ENCODE data around the gene FAS. TPM values are rescaled to one million over a fixed set of nuclear protein-coding genes. Genes with fewer than 3 reads are reported as not detected.
"Not testable (repeated sequence)": the region's sequence is repeated elsewhere in the genome, so short reads cannot be mapped to it uniquely, and the experiment has no call there.

Gene FAS
- total RNA-seq, 2 experiments from 2014 or later, result 48.6 to 49.0 TPM

DNA sequence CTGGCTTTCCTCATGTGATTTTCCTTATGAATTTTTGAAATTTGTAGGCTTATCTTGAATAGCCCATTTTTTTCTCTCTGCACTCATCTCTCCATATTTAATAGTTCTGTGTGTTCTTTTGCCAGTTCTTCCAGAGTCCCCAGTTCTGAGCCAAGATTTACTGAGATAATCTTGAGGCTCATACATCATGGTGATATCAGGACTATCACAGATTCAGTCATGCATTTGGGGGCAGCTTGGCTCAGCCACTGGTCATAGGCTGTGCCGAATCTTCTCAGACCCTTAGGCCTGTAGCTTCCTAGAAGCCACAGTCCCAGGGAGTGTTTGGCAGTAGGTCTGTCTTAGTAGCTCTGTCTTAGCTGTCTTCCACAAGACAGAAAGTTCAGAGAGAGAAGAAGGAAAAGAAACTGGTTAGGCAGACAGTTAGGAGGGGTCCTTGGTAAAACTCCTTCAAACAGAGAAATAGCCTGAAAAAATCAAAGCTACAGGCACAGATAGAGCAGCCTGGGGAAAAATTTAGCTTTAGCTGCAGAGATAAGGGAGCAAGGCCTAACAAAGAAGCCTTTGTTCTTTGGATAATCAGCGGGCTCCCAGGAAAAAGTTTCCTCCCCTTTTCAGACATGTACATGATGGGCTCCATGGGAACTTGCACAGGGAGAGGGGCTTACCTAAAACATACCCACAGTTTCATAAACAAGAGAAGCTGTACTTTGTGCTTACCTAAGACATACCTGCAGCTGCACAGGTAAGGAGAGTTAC is 29.1 kb downstream of the FAS start:
- POLR2A ChIA-PET, result interaction anchor here (0.9 to 1.2 kb wide), 4 partner anchors 10 to 83 kb away, joined by 3 to 4 read pairs (median 3); no protein-coding TSS in a partner anchor
- Mint-ChIP-seq H3K36me3 (ENCODE audit: low read depth) (peaks cover 47% of the 10 kb centered on the region), H3K4me1 (ENCODE audit: low read depth) (peaks cover 9% of the 10 kb centered on the region), H3K9me3 (peaks cover 4% of the 10 kb centered on the region), H3K27ac (no peak overlapping the region), H3K27me3 (no peaks in the 10 kb centered on the region), H3K4me3 (no peak overlapping the region)
- ATAC-seq, result no peak
- TF ChIP-seq, protein P1, sequence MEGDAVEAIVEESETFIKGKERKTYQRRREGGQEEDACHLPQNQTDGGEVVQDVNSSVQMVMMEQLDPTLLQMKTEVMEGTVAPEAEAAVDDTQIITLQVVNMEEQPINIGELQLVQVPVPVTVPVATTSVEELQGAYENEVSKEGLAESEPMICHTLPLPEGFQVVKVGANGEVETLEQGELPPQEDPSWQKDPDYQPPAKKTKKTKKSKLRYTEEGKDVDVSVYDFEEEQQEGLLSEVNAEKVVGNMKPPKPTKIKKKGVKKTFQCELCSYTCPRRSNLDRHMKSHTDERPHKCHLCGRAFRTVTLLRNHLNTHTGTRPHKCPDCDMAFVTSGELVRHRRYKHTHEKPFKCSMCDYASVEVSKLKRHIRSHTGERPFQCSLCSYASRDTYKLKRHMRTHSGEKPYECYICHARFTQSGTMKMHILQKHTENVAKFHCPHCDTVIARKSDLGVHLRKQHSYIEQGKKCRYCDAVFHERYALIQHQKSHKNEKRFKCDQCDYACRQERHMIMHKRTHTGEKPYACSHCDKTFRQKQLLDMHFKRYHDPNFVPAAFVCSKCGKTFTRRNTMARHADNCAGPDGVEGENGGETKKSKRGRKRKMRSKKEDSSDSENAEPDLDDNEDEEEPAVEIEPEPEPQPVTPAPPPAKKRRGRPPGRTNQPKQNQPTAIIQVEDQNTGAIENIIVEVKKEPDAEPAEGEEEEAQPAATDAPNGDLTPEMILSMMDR (IDR thresholded peaks at IDR 0.05), result no peak
- CTCF ChIA-PET, result interaction anchor here (0.7 to 4.8 kb wide), 9 partner anchors 10 to 198 kb away, joined by 3 to 29 read pairs (median 6); no protein-coding TSS in a partner anchor
- intact Hi-C loops (cut with micrococcal nuclease), result no loop called here
- DNase-seq, result no peak

DNA sequence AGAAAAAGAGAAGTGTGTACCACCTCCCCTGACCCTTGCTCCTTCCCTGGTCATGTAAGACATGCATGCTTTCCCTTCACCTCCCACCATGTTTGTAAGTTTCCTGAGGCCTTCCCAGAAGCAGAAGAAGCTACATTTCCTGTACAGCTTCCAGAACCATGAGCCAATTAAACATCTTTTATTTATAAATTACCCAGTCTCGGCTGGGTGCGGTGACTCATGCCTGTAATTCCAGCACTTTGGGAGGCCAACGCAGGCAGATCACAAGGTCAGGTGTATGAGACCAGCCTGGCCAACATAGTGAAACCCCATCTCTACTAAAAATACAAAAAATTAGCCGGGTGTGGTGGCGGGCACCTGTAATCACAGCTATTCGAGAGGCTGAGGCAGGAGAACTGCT is 30.9 kb downstream of the FAS start:
- DNase-seq; H3K4me1 Mint-ChIP-seq (ENCODE audit: low read depth); ATAC-seq; H3K27me3 Mint-ChIP-seq; H3K4me3 Mint-ChIP-seq; intact Hi-C loops (cut with micrococcal nuclease); H3K27ac Mint-ChIP-seq; H3K9me3 Mint-ChIP-seq: not testable (repeated sequence)
- peaks cover 40% of the 10 kb centered on the region for H3K36me3 Mint-ChIP-seq (ENCODE audit: low read depth)
- ChIA-PET POLR2A (interaction anchor here (0.7 kb wide), 1 partner anchor 87 kb away, joined by 3 read pairs; no protein-coding TSS in a partner anchor), CTCF (interaction anchor here (1.7 to 4.8 kb wide), 4 partner anchors 9 to 196 kb away, joined by 6 to 29 read pairs (median 16); no protein-coding TSS in a partner anchor)

DNA sequence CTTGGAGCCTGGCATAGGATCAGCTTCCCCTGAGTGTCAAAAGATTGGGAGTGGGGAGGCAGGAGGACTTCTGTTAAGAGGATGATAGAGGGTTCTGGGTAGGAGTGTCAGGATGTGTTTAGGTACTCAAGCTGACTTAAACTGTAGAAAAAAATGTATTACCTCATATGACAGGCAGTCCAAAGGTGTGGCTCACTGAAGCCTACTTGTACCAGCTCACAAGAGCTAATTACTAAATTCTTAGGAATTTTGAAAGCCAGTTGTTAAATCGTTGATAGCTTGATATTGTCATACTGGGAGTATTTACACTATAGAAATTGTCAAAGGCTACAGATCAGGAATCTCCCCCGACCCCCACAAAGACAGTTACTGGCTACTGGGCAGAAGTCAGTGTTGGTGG is 32.1 kb downstream of the FAS start:
- Mint-ChIP-seq H3K36me3 (ENCODE audit: low read depth) (peaks cover 33% of the 10 kb centered on the region), H3K27me3 (no peaks in the 10 kb centered on the region), H3K4me3 (no peak overlapping the region), H3K4me1 (ENCODE audit: low read depth) (no peaks in the 10 kb centered on the region), H3K27ac (no peak overlapping the region), H3K9me3 (peaks cover 4% of the 10 kb centered on the region)
- TF ChIP-seq, protein P1 (IDR thresholded peaks at IDR 0.05), result no peak
- intact Hi-C loops (cut with micrococcal nuclease), result no loop called here
- no peak for ATAC-seq
- DNase-seq, result no peak
- CTCF ChIA-PET, result interaction anchor here (1.4 to 4.8 kb wide), 6 partner anchors 88 to 195 kb away, joined by 3 to 27 read pairs (median 6); no protein-coding TSS in a partner anchor
- POLR2A ChIA-PET, result interaction anchor here (0.8 kb wide), 1 partner anchor 13 kb away, joined by 3 read pairs; no protein-coding TSS in a partner anchor

DNA sequence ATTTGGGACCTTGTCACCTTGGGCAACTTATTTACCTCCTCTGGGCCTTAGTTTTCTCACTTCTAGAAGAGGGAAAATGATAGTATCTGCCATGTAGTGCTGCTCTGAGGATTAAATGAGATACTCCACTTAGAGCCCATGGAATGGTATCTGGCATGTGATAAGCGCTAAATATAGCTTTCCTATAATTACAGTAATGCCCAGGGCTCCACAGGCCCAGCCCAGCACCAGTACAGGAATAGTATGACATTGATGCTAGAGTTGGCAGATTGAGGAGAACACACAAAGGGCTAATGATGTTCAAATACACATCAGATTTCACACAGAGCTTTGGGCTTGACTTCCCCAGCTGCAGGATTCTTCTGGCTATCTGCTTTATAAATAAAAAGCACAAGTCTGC is 34.9 kb downstream of the FAS start:
- ATAC-seq, result no peak
- intact Hi-C loops (cut with micrococcal nuclease), result no loop called here

DNA sequence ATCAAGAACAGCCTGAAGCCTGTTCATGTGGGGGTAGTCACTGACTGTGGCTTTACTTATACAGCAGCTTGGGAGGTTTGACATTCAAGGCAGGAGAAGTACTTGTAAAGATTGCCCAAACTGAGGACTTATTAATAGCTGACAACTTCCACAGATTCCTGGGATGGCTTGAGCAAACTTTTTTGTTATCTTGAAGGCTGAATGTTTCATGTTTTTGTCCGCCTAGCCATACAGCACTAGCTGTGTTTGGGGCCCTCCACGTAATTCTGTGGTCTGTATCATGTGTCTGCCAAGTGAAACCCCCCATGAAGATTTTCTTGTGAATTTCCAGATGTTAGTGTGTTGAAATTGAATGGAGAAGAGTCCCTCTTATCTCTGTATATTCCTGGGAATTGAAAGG is 38.6 kb downstream of the FAS start:
- Mint-ChIP-seq H3K27ac (no peak overlapping the region), H3K4me1 (ENCODE audit: low read depth) (peaks cover 39% of the 10 kb centered on the region), H3K36me3 (ENCODE audit: low read depth) (peaks cover 3% of the 10 kb centered on the region), H3K4me3 (no peak overlapping the region), H3K27me3 (no peaks in the 10 kb centered on the region), H3K9me3 (no peaks in the 10 kb centered on the region)
- ChIA-PET POLR2A (interaction anchor here (0.6 to 0.8 kb wide), 2 partner anchors 9 to 180 kb away, joined by 3 read pairs; no protein-coding TSS in a partner anchor), CTCF (interaction anchor here (0.7 to 4.6 kb wide), 79 partner anchors 9 to 384 kb away, joined by 3 to 117 read pairs (median 6); partner anchors contain the start of genes ACTA2, CH25H and FAS)
- intact Hi-C loops (cut with micrococcal nuclease), result loop anchor here (1.0 kb wide), 1 partner anchor 184 kb away; no protein-coding TSS in a partner anchor
- DNase-seq (no peak), ATAC-seq (no peak)
- TF ChIP-seq, protein P1 (IDR thresholded peaks at IDR 0.05), result no peak

More for the DNA sequence above, 34.9 kb downstream of the FAS start:
- POLR2A ChIA-PET, result interaction anchor here (0.8 to 1.2 kb wide), 2 partner anchors 30 to 68 kb away, joined by 3 read pairs; no protein-coding TSS in a partner anchor
- Mint-ChIP-seq H3K36me3 (ENCODE audit: low read depth) (peaks cover 15% of the 10 kb centered on the region), H3K27ac (no peak overlapping the region), H3K27me3 (no peaks in the 10 kb centered on the region), H3K9me3 (peaks cover 2% of the 10 kb centered on the region), H3K4me3 (no peak overlapping the region), H3K4me1 (ENCODE audit: low read depth) (peaks cover 9% of the 10 kb centered on the region)
- TF ChIP-seq, protein P1 (IDR thresholded peaks at IDR 0.05), result no peak
- CTCF ChIA-PET, result interaction anchor here (0.8 to 3.5 kb wide), 5 partner anchors 71 to 193 kb away, joined by 3 to 27 read pairs (median 13); partner anchors contain the start of gene CH25H
- no peak for DNase-seq

Measured in activated CD8-positive, alpha-beta T cell treated with anti-CD3 and anti-CD28 coated beads for 36 hours (primary cell).